SU-DHL-6 (cell line): ENCODE data around the gene ASTN2.

Source experiments
- CTCF ChIP-seq: fragments of 200-600 bp; sonication (generic); IDR thresholded peaks from one replicate; pipeline ENCODE4 v1.5.1; 2017; ENCODE audit warnings: antibody characterized with exemption, mild to moderate bottlenecking, low read length, moderate library complexity; ENCODE audit not compliant: insufficient read depth, poor library complexity, severe bottlenecking
- EZH2phosphoT487 ChIP-seq: fragments of 200-600 bp; sonication (generic), shearing (Covaris generic); conservative IDR thresholded peaks from 2 replicates; pipeline ENCODE4 v1.6.1; 2018; ENCODE audit warnings: mild to moderate bottlenecking, antibody characterized with exemption, low read length, moderate library complexity, mixed read lengths

- TF ChIP-seq CTCF (no peak), EZH2phosphoT487 (no peak)
Measured at GRCh38 chr9:116656501-116656971, 758.3 kb downstream of the ASTN2 start.
